WTC11 (cell line): ENCODE results near the gene KIF14.

Experiments used
- CTCF ChIP-seq: fragments of 200-600 bp; IDR thresholded peaks from 2 replicates; pipeline ENCODE4 v1.8.0; 2022; ENCODE audit warnings: antibody characterized with exemption
- HMGXB4 ChIP-seq: sonication (generic); formaldehyde crosslinking; IDR thresholded peaks from 2 replicates; pipeline ENCODE4 v1.8.1; 2023; ENCODE audit warnings: mild to moderate bottlenecking, moderate library complexity, missing genetic modification reagents
- JUN ChIP-seq: sonication (generic); formaldehyde crosslinking; IDR thresholded peaks from 2 replicates; pipeline ENCODE4 v1.8.0; 2023; ENCODE audit warnings: mild to moderate bottlenecking, missing genetic modification reagents
- NR2C2 ChIP-seq: sonication (generic); formaldehyde crosslinking; IDR thresholded peaks from 2 replicates; pipeline ENCODE4 v1.8.0; 2022; ENCODE audit warnings: mild to moderate bottlenecking, missing genetic modification reagents
- PRDM15 ChIP-seq: sonication (generic); formaldehyde crosslinking; IDR thresholded peaks from 2 replicates; pipeline ENCODE4 v1.8.0; 2022; ENCODE audit warnings: missing genetic modification reagents
- ZMAT4 ChIP-seq: fragments of 250-450 bp; sonication (Bioruptor Pico); IDR thresholded peaks from 2 replicates; pipeline ENCODE4 v1.9.0; 2021; ENCODE audit warnings: mild to moderate bottlenecking
- ZNF138 ChIP-seq: sonication (generic); formaldehyde crosslinking; conservative IDR thresholded peaks from 2 replicates; pipeline ENCODE4 v1.8.1; 2022; ENCODE audit warnings: mild to moderate bottlenecking, moderate library complexity, missing genetic modification reagents

- TF ChIP-seq HMGXB4: no peak
- no peak for TF ChIP-seq CTCF
- TF ChIP-seq JUN: no peak
- TF ChIP-seq NR2C2 (CRISPR knock-in tag): no peak
- TF ChIP-seq ZMAT4 (CRISPR knock-in tag): no peak
- TF ChIP-seq ZNF138 (CRISPR knock-in tag): no peak
- no peak for TF ChIP-seq PRDM15 (CRISPR knock-in tag)
These were observed 99.8 kb downstream of the KIF14 start for GRCh38 chr1:200520735-200521134.
